ELR (cell line): ENCODE results near the gene S1PR1.
"Not testable (repeated sequence)": the region's sequence is repeated elsewhere in the genome, so short reads cannot be mapped to it uniquely, and the experiment has no call there.

Experiments used
- DNase-seq: peaks from one replicate; pipeline ENCODE4 v3.0.0-alpha.2; 2015; ENCODE audit warnings: low read depth

The S1PR1 gene

GRCh38 chr1:101236516-101237228, at the start of gene S1PR1:
S1PR1 (plus strand) TSS chr1:101237019; CDS start chr1:101238985, 1,966 bp downstream.
- peak; percentile 91 for DNase-seq

- peak; percentile 79 for DNase-seq
Observed at GRCh38 chr1:101187297-101187696, 49.5 kb upstream of the S1PR1 start.

- DNase-seq = peak; percentile 78
Observed at GRCh38 chr1:101188331-101188730, 48.5 kb upstream of the S1PR1 start.

GRCh38 chr1:101188968-101189367, 47.9 kb upstream of the S1PR1 start:
- DNase-seq = not testable (repeated sequence)

GRCh38 chr1:101190441-101190840, 46.4 kb upstream of the S1PR1 start:
- DNase-seq = peak; percentile 63

GRCh38 chr1:101191049-101191448, 45.8 kb upstream of the S1PR1 start:
- DNase-seq = no peak

- peak; percentile 44 for DNase-seq
Observed at GRCh38 chr1:101193733-101194169, 43.1 kb upstream of the S1PR1 start.

- DNase-seq = no peak
Observed at GRCh38 chr1:101194746-101195145, 42.1 kb upstream of the S1PR1 start.

GRCh38 chr1:101196668-101197067, 40.2 kb upstream of the S1PR1 start:
- no peak for DNase-seq

- no peak for DNase-seq
Observed at GRCh38 chr1:101198842-101199636, 37.8 kb upstream of the S1PR1 start.

- no peak for DNase-seq
Observed at GRCh38 chr1:101199637-101199982, 37.2 kb upstream of the S1PR1 start.

GRCh38 chr1:101200513-101200912, 36.3 kb upstream of the S1PR1 start:
- DNase-seq = peak; percentile 98

GRCh38 chr1:101203820-101204540, 32.8 kb upstream of the S1PR1 start:
- peak; percentile 76 for DNase-seq

- no peak for DNase-seq
Observed at GRCh38 chr1:101205457-101205856, 31.4 kb upstream of the S1PR1 start.

GRCh38 chr1:101206139-101206538, 30.7 kb upstream of the S1PR1 start:
- DNase-seq = not testable (repeated sequence)

- DNase-seq = not testable (repeated sequence)
Observed at GRCh38 chr1:101207271-101207670, 29.5 kb upstream of the S1PR1 start.

- peak; percentile 23 for DNase-seq
Observed at GRCh38 chr1:101207891-101208290, 28.9 kb upstream of the S1PR1 start.

- DNase-seq = no peak
Observed at GRCh38 chr1:101215363-101216011, 21.3 kb upstream of the S1PR1 start.

GRCh38 chr1:101216623-101217022, 20.2 kb upstream of the S1PR1 start:
- no peak for DNase-seq

- DNase-seq = no peak
Observed at GRCh38 chr1:101217148-101217547, 19.7 kb upstream of the S1PR1 start.

GRCh38 chr1:101218968-101219367, 17.9 kb upstream of the S1PR1 start:
- not testable (repeated sequence) for DNase-seq
